ENCODE data around the gene APEH. TPM values are rescaled to one million over a fixed set of nuclear protein-coding genes. Genes with fewer than 3 reads are reported as not detected.
"Not testable (repeated sequence)": the region's sequence is repeated elsewhere in the genome, so short reads cannot be mapped to it uniquely, and the experiment has no call there.

Gene APEH
- total RNA-seq, 1 donor from 2014 or later, result 88.5 TPM

DNA sequence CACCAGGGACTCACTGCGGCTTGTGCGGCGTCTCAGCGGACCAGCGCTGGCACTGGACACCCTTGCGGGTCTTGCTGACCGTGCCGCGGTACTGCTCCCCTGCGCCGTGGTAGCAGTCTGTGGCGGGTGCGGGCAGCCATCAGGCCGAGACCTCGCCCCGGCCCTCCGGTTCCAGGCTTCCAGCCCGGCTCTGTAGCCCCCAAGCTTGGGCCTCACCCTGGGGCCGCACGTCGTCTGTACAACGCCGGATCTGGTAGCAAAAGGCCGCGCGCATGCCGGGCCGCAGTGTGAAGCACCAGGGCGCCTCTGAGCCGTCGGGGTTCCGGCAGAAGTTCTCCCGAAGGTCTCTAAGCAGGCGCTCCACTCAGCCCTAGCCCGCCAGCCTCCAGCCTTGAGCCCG lies 11.7 kb downstream of the APEH start:
- H3K27ac ChIP-seq; H3K4me3 ChIP-seq; intact Hi-C loops (cut with DNase I); H3K27me3 ChIP-seq; DNase-seq; ATAC-seq; H3K9me3 ChIP-seq: not testable (repeated sequence)
- peaks cover 12% of the 10 kb centered on the region for H3K4me1 ChIP-seq
- H3K36me3 ChIP-seq, result peaks cover 30% of the 10 kb centered on the region

DNA sequence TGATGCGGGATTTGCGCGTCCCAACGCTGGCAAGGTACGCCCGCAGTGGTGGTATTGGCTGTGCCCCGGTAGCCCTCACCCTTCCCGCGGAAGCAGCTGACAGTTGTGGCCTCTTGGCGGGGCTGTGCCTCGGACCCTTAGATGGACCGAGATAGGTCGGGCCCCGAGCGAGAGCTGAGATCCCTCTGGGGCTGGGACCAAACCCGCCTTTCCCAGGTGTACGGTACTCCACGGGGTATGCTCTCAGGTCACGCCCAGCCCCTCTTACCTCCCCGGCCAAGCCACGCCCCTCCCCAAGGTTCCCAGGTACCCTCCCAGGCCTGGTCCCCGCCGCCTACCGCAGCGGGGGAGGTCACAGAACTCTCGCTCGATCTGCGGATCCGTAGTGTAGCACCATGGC lies 12.2 kb downstream of the APEH start:
- intact Hi-C loops (cut with DNase I); H3K27me3 ChIP-seq; H3K27ac ChIP-seq; H3K9me3 ChIP-seq: not testable (repeated sequence)
- peak overlapping the region; percentile 33 for H3K4me3 ChIP-seq
- DNase-seq (peak; percentile 86), ATAC-seq (peak; percentile 69)
- H3K36me3 ChIP-seq, result peaks cover 25% of the 10 kb centered on the region
- H3K4me1 ChIP-seq, result peaks cover 17% of the 10 kb centered on the region

DNA sequence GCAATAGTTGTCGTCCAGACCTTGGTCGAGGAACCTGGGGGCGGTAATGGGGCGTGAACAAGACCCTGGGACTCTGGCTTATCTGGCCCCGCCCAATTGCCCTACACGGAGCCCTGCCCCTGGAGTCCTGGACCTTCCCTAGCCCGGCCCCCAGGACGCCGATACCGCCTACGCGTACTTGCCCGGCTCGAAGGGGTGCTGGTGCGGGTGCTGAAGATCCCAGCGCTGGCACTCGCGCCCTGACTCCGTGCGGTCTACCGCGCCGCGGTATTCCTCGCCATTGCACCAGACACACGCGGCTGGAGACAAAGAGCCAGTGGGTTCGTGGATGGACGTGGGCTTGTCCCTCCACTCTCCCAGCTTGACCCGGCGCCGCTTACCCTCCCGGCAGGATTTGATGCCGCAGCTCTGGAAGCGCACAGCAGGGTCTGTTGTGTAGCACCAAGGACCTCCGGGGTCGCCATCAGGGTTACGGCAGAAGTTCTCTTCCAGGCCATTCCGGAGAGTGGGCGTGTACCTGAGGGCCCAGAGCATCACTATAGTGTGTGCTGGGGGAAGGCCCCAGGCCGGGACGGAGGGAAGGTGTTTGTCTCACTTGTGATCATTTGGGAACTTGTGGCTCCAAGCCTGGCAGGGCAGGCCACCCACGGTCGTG lies 12.7 kb downstream of the APEH start:
- H3K9me3 ChIP-seq; H3K27ac ChIP-seq; intact Hi-C loops (cut with DNase I); H3K27me3 ChIP-seq: not testable (repeated sequence)
- Histone ChIP-seq H3K4me3 (peak overlapping the region; percentile 33), H3K36me3 (peaks cover 20% of the 10 kb centered on the region), H3K4me1 (peaks cover 19% of the 10 kb centered on the region)
- ATAC-seq, result peak; percentile 70
- DNase-seq, result peak; percentile 90

DNA sequence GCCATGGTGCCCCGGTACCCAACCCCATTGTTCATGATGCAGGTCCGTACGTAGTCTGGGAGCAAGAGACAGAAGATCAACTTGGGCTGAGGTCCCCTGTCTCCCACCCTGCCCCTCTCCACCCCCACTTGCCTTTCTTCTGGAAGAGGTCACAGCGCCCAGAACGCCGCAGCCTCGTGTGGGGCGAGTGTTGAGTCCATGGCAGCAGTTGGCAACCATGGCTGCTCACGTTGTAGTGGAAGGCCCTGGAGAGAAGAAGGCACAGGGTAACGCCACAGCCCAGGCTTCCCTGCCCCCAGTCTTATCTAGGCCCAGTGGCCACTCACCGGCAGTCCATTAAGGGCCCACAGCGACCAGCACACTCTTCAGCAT lies 13.3 kb downstream of the APEH start:
- Histone ChIP-seq H3K36me3 (peaks cover 15% of the 10 kb centered on the region), H3K4me1 (peaks cover 19% of the 10 kb centered on the region)
- intact Hi-C loops (cut with DNase I); H3K27ac ChIP-seq; DNase-seq; H3K9me3 ChIP-seq; H3K27me3 ChIP-seq; H3K4me3 ChIP-seq; ATAC-seq: not testable (repeated sequence)

DNA sequence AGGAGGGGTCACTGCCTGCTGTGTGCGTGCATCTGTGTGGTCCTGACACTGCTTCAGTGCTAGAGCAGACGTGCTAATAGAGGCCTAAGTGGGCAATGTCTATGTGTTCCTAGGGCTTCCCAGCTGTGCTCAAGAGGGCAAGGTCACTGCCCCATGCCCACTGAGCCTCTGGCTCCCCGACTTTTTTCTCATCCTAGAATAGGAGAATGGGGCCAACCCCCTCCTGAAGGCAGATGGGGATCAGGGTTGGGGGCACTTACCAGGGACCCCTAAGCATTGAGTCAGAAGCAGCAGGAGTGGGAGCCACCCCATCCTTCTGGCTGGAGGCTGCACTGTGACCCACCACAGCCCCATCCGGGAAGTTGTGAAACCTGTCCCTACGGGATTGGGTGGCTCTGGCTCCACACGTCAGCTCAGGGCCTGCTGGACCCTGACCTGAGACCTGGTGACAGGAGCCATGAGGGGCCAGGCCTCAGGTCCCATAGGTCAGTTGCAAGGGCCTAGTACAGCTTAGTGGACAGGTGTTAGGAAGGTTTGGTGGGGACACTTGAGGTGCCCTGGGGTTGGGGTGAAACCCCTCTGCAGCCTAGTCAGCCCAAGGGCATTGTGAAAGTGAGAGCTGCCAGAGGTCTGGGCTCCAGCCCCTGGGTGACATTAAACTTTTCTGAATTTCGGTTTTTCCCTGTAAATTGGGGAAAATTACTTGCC lies 14.3 kb downstream of the APEH start:
- H3K27ac ChIP-seq, result peak overlapping the region; percentile 77
- ATAC-seq; intact Hi-C loops (cut with DNase I): not testable (repeated sequence)

DNA sequence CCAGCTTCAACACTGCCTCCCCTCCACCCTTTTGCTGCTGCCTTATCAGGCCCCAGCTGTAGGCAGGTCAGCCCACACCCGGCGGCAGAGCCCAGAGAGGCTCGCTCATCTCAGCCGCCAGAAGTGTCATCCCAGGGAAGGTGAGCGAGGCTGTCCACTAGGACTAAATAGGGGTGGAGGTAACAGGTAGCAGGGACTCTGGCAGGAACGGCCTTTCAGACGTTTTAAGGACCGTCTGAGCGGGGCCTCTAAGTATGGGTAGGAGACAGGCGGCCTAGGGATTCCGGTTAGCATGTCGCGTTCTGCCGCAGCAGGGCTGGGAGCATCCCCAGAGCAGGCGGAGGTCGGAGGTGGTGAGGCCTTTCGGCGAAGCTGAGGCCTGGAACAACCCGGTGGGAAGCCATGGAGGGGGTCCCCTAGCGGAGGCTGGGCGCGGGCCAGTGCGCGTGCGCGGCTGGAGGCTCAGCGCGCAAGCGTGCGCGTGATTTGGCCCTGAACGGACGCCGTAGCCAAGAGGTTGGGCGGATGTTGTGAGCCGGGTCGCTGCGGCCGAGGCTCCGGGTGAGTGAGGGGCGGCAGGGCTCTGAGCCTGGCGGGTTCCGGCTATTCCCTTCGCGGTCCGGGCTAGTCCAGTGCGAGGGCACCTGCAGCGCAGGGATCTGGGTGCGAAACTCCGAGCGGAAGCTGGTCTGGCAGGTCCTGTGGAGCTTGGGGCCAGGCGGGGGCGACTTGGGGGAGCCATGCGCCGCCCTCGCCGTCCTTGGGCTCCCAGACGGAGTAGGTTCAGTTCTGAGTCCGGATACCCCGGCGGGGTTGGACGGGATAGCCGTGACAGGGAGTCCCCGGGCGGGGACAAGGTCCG lies 15.1 kb downstream of the APEH start, which contains the start of the genes MST1 and RNF123:
Gene MST1, minus strand, starts transcription at position 429 of the 862 bp plus-strand sequence. CDS start 783 bp downstream, outside the sequence.
Gene RNF123, plus strand, starts transcription at position 512 of the 862 bp plus-strand sequence. CDS start 1,609 bp downstream, outside the sequence.
- Histone ChIP-seq H3K27me3 (no peaks in the 10 kb centered on the region), H3K27ac (peak within 1 kb of the TSS; percentile 77), H3K9me3 (no peaks in the 10 kb centered on the region), H3K4me3 (peak within 1 kb of the TSS; percentile 100), H3K4me1 (peaks cover 19% of the 10 kb centered on the region), H3K36me3 (no peaks in the 10 kb centered on the region)
- intact Hi-C loops (cut with DNase I), result no loop called here
- DNase-seq, result peak; percentile 96
- TF ChIP-seq, protein P1, sequence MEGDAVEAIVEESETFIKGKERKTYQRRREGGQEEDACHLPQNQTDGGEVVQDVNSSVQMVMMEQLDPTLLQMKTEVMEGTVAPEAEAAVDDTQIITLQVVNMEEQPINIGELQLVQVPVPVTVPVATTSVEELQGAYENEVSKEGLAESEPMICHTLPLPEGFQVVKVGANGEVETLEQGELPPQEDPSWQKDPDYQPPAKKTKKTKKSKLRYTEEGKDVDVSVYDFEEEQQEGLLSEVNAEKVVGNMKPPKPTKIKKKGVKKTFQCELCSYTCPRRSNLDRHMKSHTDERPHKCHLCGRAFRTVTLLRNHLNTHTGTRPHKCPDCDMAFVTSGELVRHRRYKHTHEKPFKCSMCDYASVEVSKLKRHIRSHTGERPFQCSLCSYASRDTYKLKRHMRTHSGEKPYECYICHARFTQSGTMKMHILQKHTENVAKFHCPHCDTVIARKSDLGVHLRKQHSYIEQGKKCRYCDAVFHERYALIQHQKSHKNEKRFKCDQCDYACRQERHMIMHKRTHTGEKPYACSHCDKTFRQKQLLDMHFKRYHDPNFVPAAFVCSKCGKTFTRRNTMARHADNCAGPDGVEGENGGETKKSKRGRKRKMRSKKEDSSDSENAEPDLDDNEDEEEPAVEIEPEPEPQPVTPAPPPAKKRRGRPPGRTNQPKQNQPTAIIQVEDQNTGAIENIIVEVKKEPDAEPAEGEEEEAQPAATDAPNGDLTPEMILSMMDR (IDR thresholded peaks at IDR 0.05), result peak; percentile 41
- peak; percentile 86 for ATAC-seq

More for the DNA sequence above, 14.3 kb downstream of the APEH start:
- H3K36me3 ChIP-seq, DNase-seq, H3K27me3 ChIP-seq, H3K9me3 ChIP-seq: not testable (repeated sequence)
- H3K4me1 ChIP-seq, result peaks cover 19% of the 10 kb centered on the region
- H3K4me3 ChIP-seq, result peak overlapping the region; percentile 100

DNA sequence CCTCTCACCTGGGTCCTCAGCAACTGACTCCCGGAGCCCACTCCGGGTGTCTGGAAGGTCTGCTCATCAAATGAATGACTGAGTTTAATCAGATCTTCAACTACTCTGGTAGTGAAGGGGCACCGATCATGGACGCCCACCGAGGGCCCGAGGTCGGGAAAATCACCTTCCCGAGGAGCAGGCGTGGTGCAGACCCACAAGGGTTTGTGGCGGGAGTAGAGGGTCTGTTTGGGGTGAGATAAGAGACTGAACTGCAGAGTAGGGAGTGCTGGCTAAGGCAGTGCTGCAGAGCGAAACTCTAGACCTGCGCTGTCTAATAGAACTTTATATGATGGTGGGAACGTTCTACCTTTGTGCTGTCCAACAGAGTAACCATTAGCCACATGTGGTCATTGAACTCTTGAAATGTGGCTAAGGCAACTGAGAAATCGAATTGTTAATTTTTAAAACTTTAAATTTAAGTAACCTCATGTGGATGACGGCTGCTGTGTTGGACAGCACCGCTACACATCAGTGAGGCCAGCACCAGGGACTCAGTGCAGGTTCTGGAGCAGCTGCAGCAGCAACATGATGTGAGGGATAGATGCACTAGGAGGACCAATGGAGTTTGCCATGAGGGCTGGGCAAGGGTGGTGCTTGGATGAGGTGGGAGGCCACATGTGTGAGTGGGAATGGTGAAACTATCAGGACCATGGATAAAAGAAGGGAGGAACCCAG lies 15.9 kb downstream of the APEH start:
- ATAC-seq; H3K36me3 ChIP-seq; DNase-seq; intact Hi-C loops (cut with DNase I); H3K27me3 ChIP-seq; H3K9me3 ChIP-seq: not testable (repeated sequence)
- H3K4me1 ChIP-seq, result peaks cover 19% of the 10 kb centered on the region
- H3K4me3 ChIP-seq, result peak overlapping the region; percentile 100
- peak overlapping the region; percentile 77 for H3K27ac ChIP-seq

DNA sequence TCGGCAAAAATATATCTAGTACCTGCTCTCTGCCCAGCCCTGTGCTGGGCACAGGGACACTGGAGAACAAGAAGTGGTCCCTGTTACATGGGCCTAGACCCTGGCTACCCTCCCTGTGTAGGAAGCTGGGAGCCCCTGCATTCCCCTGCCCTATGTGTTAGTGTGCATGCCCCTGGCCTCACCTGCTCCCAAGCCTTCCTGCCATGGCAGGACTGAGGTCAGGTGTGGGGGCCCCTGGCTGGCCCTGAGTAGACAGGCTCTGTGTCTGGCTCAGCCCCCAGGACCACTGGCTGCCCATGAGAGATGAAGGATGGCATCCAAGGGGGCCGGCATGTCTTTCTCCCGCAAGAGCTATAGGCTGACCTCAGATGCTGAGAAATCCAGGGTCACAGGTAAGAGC lies 16.7 kb downstream of the APEH start:
- ATAC-seq; H3K27ac ChIP-seq; intact Hi-C loops (cut with DNase I); H3K36me3 ChIP-seq; H3K9me3 ChIP-seq; DNase-seq; H3K27me3 ChIP-seq: not testable (repeated sequence)
- Histone ChIP-seq H3K4me1 (peaks cover 19% of the 10 kb centered on the region), H3K4me3 (peak overlapping the region; percentile 100)

DNA sequence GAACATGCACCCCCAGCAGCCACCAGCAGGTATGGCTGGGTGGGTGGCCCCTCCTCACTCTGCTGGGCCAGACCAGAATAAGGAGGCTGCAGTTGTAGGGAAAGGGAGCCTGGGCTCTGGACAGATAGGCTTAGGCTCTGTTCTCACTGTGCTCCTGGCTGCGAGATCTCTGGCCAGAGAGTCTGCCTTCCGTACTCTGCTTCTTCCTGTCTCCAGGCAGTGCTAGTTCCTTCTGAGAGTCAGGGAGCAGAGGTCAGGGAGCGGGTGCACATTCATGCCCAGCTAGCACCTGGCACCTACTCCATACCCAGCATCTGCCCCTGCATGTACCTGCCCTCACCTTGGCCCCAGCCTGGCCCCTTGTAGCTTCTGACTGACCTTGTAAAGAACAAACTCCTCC lies 17.3 kb downstream of the APEH start:
- H3K27me3 ChIP-seq; H3K36me3 ChIP-seq; ATAC-seq; H3K9me3 ChIP-seq; H3K4me3 ChIP-seq; H3K27ac ChIP-seq; intact Hi-C loops (cut with DNase I); DNase-seq: not testable (repeated sequence)
- H3K4me1 ChIP-seq, result peaks cover 19% of the 10 kb centered on the region

DNA sequence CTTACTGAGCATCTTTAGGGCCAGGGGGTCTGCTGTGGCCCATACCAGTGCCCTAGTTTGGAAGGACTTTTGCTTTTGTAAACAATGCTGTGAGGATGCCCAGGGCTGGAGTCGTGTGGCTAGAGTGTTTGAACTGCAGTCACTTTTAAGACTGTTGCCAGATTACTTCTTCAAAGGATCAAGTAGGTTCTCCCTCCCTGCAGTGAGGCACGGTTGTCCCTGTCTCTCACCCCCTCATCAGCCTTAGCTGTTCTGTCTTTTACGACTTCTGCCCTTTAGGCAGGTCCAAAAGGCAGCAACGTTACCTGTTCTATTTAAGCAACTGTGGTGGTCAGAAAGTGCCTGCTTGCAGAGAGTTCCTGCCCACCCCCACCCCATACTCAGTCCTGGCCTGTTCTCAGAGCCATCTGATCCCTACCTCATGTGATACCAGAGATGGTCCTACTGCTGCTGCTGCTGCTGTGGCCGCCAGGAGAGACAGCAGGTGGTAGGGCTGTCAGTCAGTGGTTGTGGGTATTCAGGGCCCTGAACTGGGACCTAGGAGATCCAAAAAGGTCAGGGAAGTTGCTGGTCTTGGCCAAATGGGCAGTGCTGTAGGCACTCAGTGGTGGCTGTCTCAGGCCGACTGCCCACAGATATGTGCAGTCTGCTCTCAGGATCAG lies 20.4 kb downstream of the APEH start:
- H3K36me3 ChIP-seq; H3K27ac ChIP-seq; H3K4me3 ChIP-seq; ATAC-seq; H3K27me3 ChIP-seq; DNase-seq; intact Hi-C loops (cut with DNase I); H3K9me3 ChIP-seq: not testable (repeated sequence)
- peaks cover 14% of the 10 kb centered on the region for H3K4me1 ChIP-seq

DNA sequence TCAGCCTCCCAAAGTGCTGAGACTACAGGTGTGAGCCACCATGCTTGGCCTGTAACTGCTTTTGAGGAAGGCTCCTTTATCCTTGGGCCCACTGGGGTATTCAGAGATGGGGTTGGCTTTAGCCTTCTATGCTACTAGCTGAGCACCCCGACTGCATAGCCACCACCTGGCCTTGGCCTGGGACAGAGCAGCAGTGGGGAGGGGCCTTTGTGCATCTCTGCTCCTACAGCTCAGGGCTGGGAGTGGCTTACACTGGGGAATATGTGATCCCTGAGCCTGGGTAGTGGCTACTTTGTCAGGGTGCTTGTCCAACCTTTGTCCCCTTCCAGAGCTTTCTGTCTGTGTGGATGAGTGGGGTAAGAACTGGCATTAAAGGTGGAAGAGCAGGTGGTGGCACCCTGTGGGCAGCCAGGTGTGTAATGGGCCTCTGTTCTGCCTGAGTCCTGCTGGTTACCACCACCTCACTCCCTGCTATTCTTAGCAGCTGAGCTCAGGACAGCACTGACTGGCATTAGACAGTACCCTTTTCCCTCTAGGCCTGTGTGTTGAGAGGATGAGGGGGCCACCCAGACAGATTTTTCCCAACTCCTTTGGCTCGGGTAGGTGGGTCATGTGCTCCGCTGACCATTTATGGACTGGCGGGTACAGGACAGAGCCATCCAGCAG lies 21.3 kb downstream of the APEH start:
- not testable (repeated sequence) for H3K4me3 ChIP-seq

More for the DNA sequence above, 21.3 kb downstream of the APEH start:
- ATAC-seq; H3K27me3 ChIP-seq; DNase-seq; H3K9me3 ChIP-seq; H3K27ac ChIP-seq; intact Hi-C loops (cut with DNase I); H3K36me3 ChIP-seq: not testable (repeated sequence)
- peaks cover 10% of the 10 kb centered on the region for H3K4me1 ChIP-seq

Measured in upper lobe of right lung (tissue), 1 donor.